ENCODE measurements around the gene CDK14.

DNA sequence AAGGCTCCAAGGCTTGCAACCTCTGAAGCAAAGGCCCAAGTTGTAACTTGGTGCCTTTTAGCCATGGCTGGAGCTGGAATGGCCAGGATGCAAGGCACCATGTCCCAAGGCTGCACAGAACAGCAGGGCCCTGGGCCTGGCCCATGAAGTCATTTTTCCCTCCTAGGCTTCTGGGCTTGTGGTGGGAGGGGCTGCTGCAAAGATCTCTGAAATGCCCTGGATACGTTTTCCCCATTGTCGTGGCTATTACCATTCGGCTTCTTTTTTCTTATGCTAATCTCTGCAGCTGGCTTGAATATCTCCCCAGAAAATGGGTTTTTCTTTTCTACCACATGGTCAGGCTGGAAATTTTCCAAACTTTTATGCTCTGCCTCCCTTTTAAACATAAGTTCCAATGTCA is 234.2 kb downstream of the CDK14 start:
- TF ChIP-seq, protein P1, sequence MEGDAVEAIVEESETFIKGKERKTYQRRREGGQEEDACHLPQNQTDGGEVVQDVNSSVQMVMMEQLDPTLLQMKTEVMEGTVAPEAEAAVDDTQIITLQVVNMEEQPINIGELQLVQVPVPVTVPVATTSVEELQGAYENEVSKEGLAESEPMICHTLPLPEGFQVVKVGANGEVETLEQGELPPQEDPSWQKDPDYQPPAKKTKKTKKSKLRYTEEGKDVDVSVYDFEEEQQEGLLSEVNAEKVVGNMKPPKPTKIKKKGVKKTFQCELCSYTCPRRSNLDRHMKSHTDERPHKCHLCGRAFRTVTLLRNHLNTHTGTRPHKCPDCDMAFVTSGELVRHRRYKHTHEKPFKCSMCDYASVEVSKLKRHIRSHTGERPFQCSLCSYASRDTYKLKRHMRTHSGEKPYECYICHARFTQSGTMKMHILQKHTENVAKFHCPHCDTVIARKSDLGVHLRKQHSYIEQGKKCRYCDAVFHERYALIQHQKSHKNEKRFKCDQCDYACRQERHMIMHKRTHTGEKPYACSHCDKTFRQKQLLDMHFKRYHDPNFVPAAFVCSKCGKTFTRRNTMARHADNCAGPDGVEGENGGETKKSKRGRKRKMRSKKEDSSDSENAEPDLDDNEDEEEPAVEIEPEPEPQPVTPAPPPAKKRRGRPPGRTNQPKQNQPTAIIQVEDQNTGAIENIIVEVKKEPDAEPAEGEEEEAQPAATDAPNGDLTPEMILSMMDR (IDR thresholded peaks at IDR 0.05) = no peak
- no peak for TF ChIP-seq POLR2A (IDR thresholded peaks at IDR 0.05)
